Epidermal melanocyte (primary cell): ENCODE results near the gene ENG.
"Not testable (repeated sequence)": the region's sequence is repeated elsewhere in the genome, so short reads cannot be mapped to it uniquely, and the experiment has no call there.

ENCODE experiments used
- DNase-seq: peaks from one replicate; pipeline ENCODE4 v3.0.0; 2011; ENCODE audit warnings: low spot score; ENCODE audit not compliant: insufficient read length

The ENG gene

GRCh38 chr9:127794001-127794791, 60.3 kb downstream of the ENG start:
- no peak for DNase-seq

DNA sequence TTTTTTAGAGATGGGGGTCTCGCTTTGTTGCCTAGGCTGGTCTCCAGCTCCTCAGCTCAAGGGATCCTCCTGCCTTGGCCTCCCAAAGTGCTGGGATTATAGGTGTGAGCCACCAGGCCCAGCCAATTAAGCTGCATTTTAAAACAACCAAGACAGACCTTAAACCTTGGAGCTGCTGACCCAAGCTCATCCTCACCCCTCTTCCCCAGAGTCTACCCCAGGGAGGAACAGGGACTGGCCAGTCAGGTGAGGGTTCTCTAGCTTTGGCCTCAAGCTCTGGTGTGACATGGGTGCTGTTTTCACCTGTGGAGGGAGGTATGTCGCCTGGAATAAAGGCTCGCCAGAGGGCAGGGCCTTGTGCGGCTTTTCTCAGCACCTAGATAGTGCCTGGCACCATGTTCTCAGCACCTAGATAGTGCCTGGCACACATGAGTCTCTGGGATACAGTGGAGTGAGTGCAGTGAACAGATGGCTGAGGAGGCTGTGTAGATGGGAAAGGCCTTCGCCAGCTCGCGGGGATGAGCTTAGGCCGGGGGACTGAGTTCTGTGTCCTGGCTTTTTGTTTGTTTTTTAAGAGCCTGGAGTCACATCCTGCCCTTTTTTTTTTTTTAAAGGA, 61.3 kb downstream of the ENG start:
- DNase-seq, result no peak

- DNase-seq, result no peak
Observed at GRCh38 chr9:127792417-127793031, 61.9 kb downstream of the ENG start.

- no peak for DNase-seq
Observed at GRCh38 chr9:127791085-127791484, 63.4 kb downstream of the ENG start.

GRCh38 chr9:127790094-127790855, 64.2 kb downstream of the ENG start:
- DNase-seq, result no peak

DNA sequence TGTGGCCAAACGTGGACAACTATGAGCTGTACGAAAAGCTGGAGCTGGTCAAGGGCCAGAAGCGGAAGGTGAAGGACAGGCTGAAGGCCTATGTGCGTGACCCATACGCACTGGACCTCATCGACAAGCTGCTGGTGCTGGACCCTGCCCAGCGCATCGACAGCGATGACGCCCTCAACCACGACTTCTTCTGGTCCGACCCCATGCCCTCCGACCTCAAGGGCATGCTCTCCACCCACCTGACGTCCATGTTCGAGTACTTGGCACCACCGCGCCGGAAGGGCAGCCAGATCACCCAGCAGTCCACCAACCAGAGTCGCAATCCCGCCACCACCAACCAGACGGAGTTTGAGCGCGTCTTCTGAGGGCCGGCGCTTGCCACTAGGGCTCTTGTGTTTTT, 65.3 kb downstream of the ENG start:
- DNase-seq, result no peak

- no peak for DNase-seq
Observed at GRCh38 chr9:127788337-127789011, 66.0 kb downstream of the ENG start.

GRCh38 chr9:127786773-127787104, 67.7 kb downstream of the ENG start:
- DNase-seq, result no peak

GRCh38 chr9:127785933-127786772, 68.3 kb downstream of the ENG start, which contains the start of gene CDK9:
CDK9 (plus strand) TSS chr9:127786034; CDS start chr9:127786149, 115 bp downstream.
- DNase-seq, result peak; percentile 91

DNA sequence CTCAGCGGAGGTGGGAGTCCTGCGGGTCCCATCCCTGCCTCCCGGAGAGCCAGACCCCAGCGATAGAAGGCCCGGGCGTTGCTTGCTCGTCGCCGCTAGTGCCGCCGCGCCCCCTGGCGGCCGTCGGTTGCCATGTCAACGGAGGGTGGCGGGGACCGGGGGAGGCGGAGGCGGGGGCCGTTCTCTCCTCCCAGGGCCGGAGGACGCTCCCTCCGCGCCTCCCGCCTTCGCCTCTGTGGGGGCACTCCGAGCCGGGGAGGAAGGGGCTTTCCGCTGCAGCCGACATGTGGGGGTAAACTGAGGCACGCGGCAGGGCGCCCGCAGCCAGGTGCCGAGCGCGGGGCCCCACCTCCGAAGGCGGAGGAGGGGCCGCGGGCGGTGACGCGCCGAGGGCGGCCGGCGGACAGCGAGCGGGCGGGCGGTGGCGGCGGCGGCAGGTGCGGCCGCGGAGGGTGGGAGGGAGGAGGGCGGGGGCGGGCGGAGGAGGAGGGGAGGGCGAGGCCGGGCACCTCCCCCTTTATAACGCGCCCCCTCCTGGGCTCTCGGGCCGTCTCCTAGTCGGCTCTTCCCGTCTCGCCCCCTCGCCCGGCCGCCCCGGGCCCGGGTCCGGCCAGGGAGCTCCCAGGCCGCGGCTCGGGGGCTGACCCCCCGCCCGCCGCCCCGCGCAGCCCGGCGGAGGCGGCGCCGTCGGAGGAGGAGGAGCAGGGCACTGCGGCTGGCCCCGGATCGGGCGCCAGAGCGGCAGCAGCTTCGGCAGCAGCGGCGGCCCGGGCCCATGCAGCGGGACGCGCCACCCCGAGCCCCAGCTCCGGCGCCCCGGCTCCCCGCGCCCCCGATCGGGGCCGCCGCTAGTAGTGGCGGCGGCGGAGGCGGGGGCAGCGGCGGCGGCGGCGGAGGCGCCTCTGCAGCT, 69.2 kb downstream of the ENG start:
- peak; percentile 97 for DNase-seq

DNA sequence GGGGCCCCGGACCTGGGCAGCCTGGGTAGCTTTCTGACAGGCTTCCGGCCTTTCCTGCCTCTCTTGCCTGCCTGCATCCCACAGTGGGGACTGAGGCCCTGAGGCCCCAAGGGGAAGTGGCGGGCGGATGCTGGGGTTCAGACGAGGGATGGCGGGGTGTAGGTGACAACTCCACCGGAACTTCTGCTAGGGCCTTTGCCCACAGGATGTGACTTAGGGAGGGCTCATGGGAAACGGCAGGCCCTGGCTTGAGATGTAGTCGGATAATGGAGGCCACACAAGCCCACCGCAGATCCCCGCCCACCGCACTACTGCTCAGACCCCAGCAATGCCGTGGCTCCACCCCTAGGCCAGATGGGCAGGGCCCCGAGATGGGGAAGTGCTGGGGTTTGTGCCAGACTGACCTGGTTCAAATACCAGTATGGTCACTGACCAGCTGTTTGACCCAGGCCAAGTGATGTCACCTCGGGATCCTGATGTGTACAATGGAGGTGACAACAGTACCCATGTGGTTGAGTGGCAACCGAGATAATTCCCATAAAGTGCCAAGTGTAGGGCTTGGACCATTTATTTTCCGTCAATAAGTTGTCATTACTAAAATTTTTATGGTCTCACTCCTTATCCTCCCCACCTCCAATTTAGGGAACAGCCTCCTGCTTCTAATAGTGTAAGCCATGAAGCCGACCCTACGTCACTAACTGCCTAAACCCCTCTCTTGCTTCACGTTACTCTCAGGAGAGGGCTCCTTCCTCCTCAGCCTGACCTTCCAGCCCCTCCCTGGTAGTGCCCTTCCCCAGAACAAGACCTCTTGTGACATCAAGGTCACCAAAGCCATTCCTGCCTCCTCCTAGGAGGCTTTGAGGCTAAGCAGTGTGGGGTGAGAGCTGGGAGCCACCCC, 71.1 kb downstream of the ENG start:
- no peak for DNase-seq

GRCh38 chr9:127781806-127782205, 72.7 kb downstream of the ENG start:
- DNase-seq, result no peak

DNA sequence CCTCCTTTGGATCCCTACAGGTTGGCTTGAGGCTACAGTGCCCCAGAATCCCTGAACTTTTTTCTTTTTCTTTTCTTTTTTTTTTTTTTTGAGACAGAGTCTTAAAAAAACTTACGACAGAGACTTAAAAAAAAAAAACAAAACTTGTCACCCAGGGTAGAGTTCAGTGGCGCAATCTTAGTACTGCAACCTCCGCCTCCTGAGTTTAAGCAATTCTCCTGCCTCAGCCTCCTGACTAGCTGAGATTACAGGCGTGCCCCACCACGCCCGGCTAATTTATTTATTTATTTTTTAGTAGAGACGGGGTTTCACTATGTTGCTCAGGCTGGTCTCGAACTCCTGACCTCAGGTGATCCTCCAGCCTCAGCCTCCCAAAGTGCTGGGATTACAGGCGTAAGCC, 73.5 kb downstream of the ENG start:
- DNase-seq, result not testable (repeated sequence)

GRCh38 chr9:127780126-127780885, 74.2 kb downstream of the ENG start:
- no peak for DNase-seq

GRCh38 chr9:127779136-127779981, 75.1 kb downstream of the ENG start:
- no peak for DNase-seq

- no peak for DNase-seq
Observed at GRCh38 chr9:127778280-127779135, 76.0 kb downstream of the ENG start, which contains the start of gene SH2D3C. SH2D3C (minus strand) TSS chr9:127778666; CDS start chr9:127778627, 39 bp downstream.
